ENCODE data around the gene CAPG.

CAPG gene

DNA sequence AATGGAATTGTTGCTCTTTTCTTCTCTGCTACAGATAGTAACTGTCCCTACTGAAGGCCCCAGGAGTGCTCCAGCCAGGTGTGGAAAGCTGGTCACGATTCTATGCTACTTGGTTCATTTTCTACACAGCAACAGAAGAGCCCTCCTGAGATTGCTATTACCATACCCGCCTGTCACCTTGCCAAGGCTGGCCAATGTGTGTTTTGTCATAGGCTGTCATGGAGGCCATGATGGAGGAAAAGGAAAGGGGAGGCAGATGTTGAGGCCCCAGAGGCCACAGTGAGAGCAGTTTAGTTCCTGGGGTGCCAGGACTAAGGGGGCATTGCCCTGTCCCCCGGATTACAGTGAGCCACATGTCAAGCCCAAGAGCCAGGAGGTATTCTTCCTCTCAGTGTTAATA is 54.6 kb downstream of the CAPG start:
- no peak for DNase-seq

DNA sequence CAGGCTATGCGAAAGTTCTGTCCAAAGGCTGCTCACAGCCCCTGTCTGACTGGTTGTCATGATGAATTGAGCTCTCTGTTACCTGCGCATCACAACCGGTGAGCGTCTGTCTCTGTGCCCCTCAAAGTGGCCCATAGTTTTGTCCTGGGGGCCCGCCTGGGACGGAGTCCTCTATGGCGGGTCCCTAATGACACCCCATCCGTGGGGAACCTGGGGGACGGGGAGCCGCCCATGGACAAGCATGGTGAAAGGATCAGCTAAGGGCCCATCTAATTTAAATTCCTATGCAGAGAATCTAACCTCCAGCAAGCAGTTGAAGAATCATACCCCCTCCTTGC is 55.1 kb downstream of the CAPG start:
- no peak for DNase-seq

DNA sequence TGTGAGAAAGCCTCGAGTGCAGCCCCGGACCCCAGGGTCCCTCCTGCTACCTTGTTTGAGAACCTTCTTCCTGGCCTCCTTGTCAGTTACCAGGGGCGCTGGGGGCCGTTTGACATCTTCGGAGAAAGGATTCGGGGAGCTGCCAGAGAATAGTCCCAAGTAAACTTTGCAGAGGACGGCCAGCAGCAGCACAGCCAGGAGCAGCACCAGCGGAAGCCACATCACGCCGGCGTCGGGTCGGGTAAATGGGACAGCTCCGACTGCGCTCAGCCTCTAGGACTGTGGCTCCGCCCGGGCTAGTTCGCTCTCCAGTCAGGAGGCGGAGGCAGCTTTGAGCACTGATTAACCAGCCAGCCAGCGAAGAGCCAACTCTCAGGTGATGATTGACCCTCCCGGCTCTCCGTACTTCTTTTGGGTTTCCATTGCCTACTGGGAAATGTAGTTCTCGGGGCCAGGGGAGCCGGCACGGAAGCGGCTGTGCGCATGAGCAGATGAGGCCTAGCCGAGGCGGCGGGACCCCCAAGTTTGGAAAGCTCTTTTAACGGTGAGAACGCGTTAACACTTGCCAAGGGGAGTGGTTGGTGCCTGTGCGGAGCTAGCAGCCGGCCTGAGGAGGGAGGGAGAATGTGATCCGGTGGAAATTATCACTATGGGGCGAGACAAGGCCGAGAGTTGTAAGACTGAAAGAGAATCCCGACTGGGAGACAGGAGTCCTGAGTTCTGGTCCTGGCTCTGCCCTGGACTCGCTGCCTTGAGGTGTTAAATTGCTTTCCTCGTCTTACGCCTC is 55.7 kb downstream of the CAPG start, which contains the start of the genes ELMOD3 and RETSAT:
ELMOD3 (plus strand) TSS at position 484 of the 787 bp plus-strand sequence. CDS start 2,430 bp downstream, outside the sequence.
RETSAT (minus strand) TSS at position 243 of the 787 bp plus-strand sequence; CDS start at position 222, 21 bp downstream.
- DNase-seq, result peak; percentile 99

DNA sequence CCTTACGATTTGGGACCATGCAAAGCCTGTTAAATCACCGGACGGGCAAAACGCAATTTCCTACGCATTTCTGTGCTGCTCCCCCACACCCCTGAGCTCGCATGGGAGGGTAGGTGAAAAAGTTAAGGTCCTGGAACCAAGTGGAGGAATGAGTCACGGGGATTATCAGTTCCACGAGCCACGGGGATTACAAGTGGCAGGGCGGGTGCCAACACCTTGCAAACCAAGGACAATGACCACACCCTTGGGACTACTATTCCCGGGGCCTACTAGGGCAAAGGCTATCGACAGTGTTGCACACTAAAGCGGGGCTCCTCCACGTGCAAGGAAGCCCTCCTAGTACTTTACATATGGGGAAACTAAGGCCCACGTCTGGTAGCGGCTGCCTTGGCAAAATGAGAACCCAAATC is 56.3 kb downstream of the CAPG start:
- no peak for DNase-seq

DNA sequence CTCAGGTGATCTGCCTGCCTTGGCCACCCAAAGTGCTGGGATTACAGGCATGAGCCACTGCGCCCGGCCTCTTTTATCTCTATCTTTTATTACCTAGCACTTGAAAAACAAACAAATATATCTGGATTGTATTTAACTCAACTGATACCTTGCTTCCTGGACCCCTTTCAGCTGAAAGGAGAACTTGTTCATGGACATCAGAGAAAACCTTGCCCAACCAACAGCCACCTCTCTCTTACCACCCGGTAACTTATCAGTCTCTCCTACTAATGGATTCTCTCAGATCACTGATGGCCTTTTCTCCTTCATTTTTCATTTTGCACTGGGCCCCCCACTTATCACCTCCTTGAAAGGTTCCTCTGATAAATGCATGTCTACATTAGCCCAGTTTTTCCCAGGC is 62.6 kb downstream of the CAPG start:
- DNase-seq, result no peak
